MG63 (cell line): ENCODE results near the gene MBNL2. TPM values are rescaled to one million over a fixed set of nuclear protein-coding genes. Genes with fewer than 3 reads are reported as not detected.
"Not testable (repeated sequence)": the region's sequence is repeated elsewhere in the genome, so short reads cannot be mapped to it uniquely, and the experiment has no call there.

Source experiments
- DNase-seq: peaks from one replicate; pipeline ENCODE4 v3.0.0-alpha.2; 2020
- H3K27me3 ChIP-seq: fragments of 250-450 bp; sonication (Bioruptor Pico); 2 replicates; pipeline ENCODE4 v1.5.1; 2020; ENCODE audit warnings: mild to moderate bottlenecking, moderate library complexity
- H3K36me3 ChIP-seq: fragments of 250-450 bp; sonication (Bioruptor Pico); 2 replicates; pipeline ENCODE4 v1.5.1; 2020; ENCODE audit warnings: mild to moderate bottlenecking, moderate library complexity
- H3K4me3 ChIP-seq: fragments of 250-450 bp; sonication (Bioruptor Pico); 2 replicates; pipeline ENCODE4 v1.5.1; 2020; ENCODE audit warnings: mild to moderate bottlenecking, moderate library complexity
- H3K9me3 ChIP-seq: fragments of 250-450 bp; sonication (Bioruptor Pico); 2 replicates; pipeline ENCODE4 v1.5.1; 2020; ENCODE audit warnings: mild to moderate bottlenecking, moderate library complexity
- total RNA-seq: library from RNA; depleted of rRNA; stranded (reverse); fragments of >200 nt; shearing (Covaris generic); gene quantifications from 2 replicates; pipeline ENCODE4 v1.2.3, GENCODE V29; 2014; ENCODE audit warnings: low replicate concordance

Gene MBNL2
- total RNA-seq, 1 experiment from 2014 or later: 28.6 TPM

- no peak for DNase-seq
- H3K36me3 ChIP-seq: peaks cover 86% of the 10 kb centered on the region
- H3K9me3 ChIP-seq: peaks cover 12% of the 10 kb centered on the region
- H3K27me3 ChIP-seq: no peaks in the 10 kb centered on the region
- no peak overlapping the region for H3K4me3 ChIP-seq
Observed at GRCh38 chr13:97348569-97349100, 126.5 kb downstream of the MBNL2 start.

- DNase-seq, H3K27me3 ChIP-seq, H3K4me3 ChIP-seq: not testable (repeated sequence)
- H3K36me3 ChIP-seq: peaks cover 92% of the 10 kb centered on the region
- peaks cover 12% of the 10 kb centered on the region for H3K9me3 ChIP-seq
Observed at GRCh38 chr13:97352012-97352411, 129.9 kb downstream of the MBNL2 start.

GRCh38 chr13:97352815-97353214 is 130.7 kb downstream of the MBNL2 start:
- no peak for DNase-seq
- Histone ChIP-seq H3K9me3 (peaks cover 12% of the 10 kb centered on the region), H3K27me3 (no peaks in the 10 kb centered on the region), H3K4me3 (no peak overlapping the region), H3K36me3 (peaks cover 92% of the 10 kb centered on the region)

- no peaks in the 10 kb centered on the region for H3K27me3 ChIP-seq
- H3K36me3 ChIP-seq: peaks cover 92% of the 10 kb centered on the region
- no peak for DNase-seq
- peaks cover 12% of the 10 kb centered on the region for H3K9me3 ChIP-seq
- no peak overlapping the region for H3K4me3 ChIP-seq
Observed at GRCh38 chr13:97353927-97354675, 132.0 kb downstream of the MBNL2 start.

GRCh38 chr13:97354808-97355207 is 132.7 kb downstream of the MBNL2 start:
- Histone ChIP-seq H3K27me3 (no peaks in the 10 kb centered on the region), H3K4me3 (no peak overlapping the region), H3K36me3 (peaks cover 91% of the 10 kb centered on the region), H3K9me3 (peaks cover 12% of the 10 kb centered on the region)
- DNase-seq: no peak

GRCh38 chr13:97356592-97356991 is 134.5 kb downstream of the MBNL2 start:
- Histone ChIP-seq H3K36me3 (peaks cover 88% of the 10 kb centered on the region), H3K9me3 (no peaks in the 10 kb centered on the region), H3K27me3 (no peaks in the 10 kb centered on the region)

GRCh38 chr13:97359181-97360057 is 137.3 kb downstream of the MBNL2 start:
- H3K36me3 ChIP-seq: peaks cover 89% of the 10 kb centered on the region
- H3K9me3 ChIP-seq: no peaks in the 10 kb centered on the region
- no peak overlapping the region for H3K4me3 ChIP-seq
- no peaks in the 10 kb centered on the region for H3K27me3 ChIP-seq
- peak; percentile 41 for DNase-seq

More at GRCh38 chr13:97356592-97356991, 134.5 kb downstream of the MBNL2 start:
- DNase-seq: no peak
- H3K4me3 ChIP-seq: no peak overlapping the region

GRCh38 chr13:97360610-97361009 is 138.5 kb downstream of the MBNL2 start:
- Histone ChIP-seq H3K27me3 (no peaks in the 10 kb centered on the region), H3K4me3 (no peak overlapping the region), H3K9me3 (no peaks in the 10 kb centered on the region), H3K36me3 (peaks cover 86% of the 10 kb centered on the region)
- DNase-seq: no peak

- Histone ChIP-seq H3K9me3 (no peaks in the 10 kb centered on the region), H3K4me3 (no peak overlapping the region), H3K27me3 (no peaks in the 10 kb centered on the region), H3K36me3 (peaks cover 85% of the 10 kb centered on the region)
- no peak for DNase-seq
Observed at GRCh38 chr13:97364031-97364430, 141.9 kb downstream of the MBNL2 start.

- H3K4me3 ChIP-seq: no peak overlapping the region
- no peak for DNase-seq
- H3K36me3 ChIP-seq: peaks cover 85% of the 10 kb centered on the region
- no peaks in the 10 kb centered on the region for H3K27me3 ChIP-seq
- no peaks in the 10 kb centered on the region for H3K9me3 ChIP-seq
Observed at GRCh38 chr13:97364827-97365226, 142.7 kb downstream of the MBNL2 start.

GRCh38 chr13:97366172-97366688 is 144.1 kb downstream of the MBNL2 start:
- DNase-seq: no peak
- H3K27me3 ChIP-seq: no peaks in the 10 kb centered on the region
- peaks cover 81% of the 10 kb centered on the region for H3K36me3 ChIP-seq
- no peak overlapping the region for H3K4me3 ChIP-seq
- H3K9me3 ChIP-seq: no peaks in the 10 kb centered on the region

- Histone ChIP-seq H3K4me3 (no peak overlapping the region), H3K27me3 (no peaks in the 10 kb centered on the region), H3K36me3 (peaks cover 83% of the 10 kb centered on the region), H3K9me3 (no peaks in the 10 kb centered on the region)
- DNase-seq: peak; percentile 4
Observed at GRCh38 chr13:97367016-97367822, 145.1 kb downstream of the MBNL2 start.

GRCh38 chr13:97369261-97369893 is 147.2 kb downstream of the MBNL2 start:
- no peaks in the 10 kb centered on the region for H3K9me3 ChIP-seq
- no peak overlapping the region; the same call in 1 of the 2 replicates for H3K4me3 ChIP-seq
- H3K36me3 ChIP-seq: peaks cover 72% of the 10 kb centered on the region
- no peaks in the 10 kb centered on the region for H3K27me3 ChIP-seq
- no peak for DNase-seq

- H3K4me3 ChIP-seq: no peak overlapping the region
- no peaks in the 10 kb centered on the region for H3K9me3 ChIP-seq
- H3K27me3 ChIP-seq: no peaks in the 10 kb centered on the region
- DNase-seq: no peak
- H3K36me3 ChIP-seq: peaks cover 71% of the 10 kb centered on the region
Observed at GRCh38 chr13:97371486-97372109, 149.5 kb downstream of the MBNL2 start.

GRCh38 chr13:97372936-97373335 is 150.8 kb downstream of the MBNL2 start:
- peaks cover 69% of the 10 kb centered on the region for H3K36me3 ChIP-seq
- no peaks in the 10 kb centered on the region for H3K27me3 ChIP-seq
- H3K9me3 ChIP-seq: no peaks in the 10 kb centered on the region
- H3K4me3 ChIP-seq: no peak overlapping the region
- DNase-seq: no peak
